ENCODE data around the gene FNIP1.

GRCh38 chr5:131637694-131638093, 159.1 kb downstream of the FNIP1 start:
- TF ChIP-seq POLR2A (IDR thresholded peaks at IDR 0.05) (no peak), CTCF (IDR thresholded peaks at IDR 0.05) (no peak)
